GM23338 (cell line): ENCODE data around the gene PCGF2. TPM values are rescaled to one million over a fixed set of nuclear protein-coding genes. Genes with fewer than 3 reads are reported as not detected.
A peak's percentile ranks its signal among the peaks of the same experiment; 100 is the strongest.
"Not testable (repeated sequence)": the region's sequence is repeated elsewhere in the genome, so short reads cannot be mapped to it uniquely, and the experiment has no call there.

Experiments
- ATAC-seq: fragments of 200-7000 bp; cut with Tn5 transposase; 3 replicates; pipeline ENCODE4 v1.9.1; 2020
- DNase-seq: peaks from one replicate; pipeline ENCODE4 v3.0.0-alpha.2; 2015; ENCODE audit warnings: low spot score
- H2AFZ ChIP-seq: fragments of 200-600 bp; sonication (generic); 2 replicates; pipeline ENCODE4 v1.8.0; 2016; ENCODE audit warnings: antibody characterized with exemption, mild to moderate bottlenecking, moderate library complexity
- H3F3A ChIP-seq: fragments of 200-600 bp; sonication (generic); replicated peaks from 2 replicates; pipeline ENCODE4 v1.8.0; 2017; ENCODE audit warnings: antibody characterized with exemption, mixed run types, low read depth
- H3K27ac ChIP-seq: fragments of 200-600 bp; sonication (generic); 2 replicates; pipeline ENCODE4 v1.6.1; 2016; ENCODE audit warnings: low read depth
- H3K27me3 ChIP-seq: fragments of 200-600 bp; sonication (generic); 2 replicates; pipeline ENCODE4 v1.8.0; 2016; ENCODE audit warnings: mild to moderate bottlenecking, mixed run types, moderate library complexity; ENCODE audit not compliant: insufficient read depth
- H3K36me3 ChIP-seq: fragments of 200-600 bp; sonication (generic); 2 replicates; pipeline ENCODE4 v1.8.0; 2016; ENCODE audit warnings: mild to moderate bottlenecking; ENCODE audit not compliant: insufficient read depth
- H3K4me1 ChIP-seq: fragments of 200-600 bp; sonication (generic); 2 replicates; pipeline ENCODE4 v1.8.0; 2016; ENCODE audit warnings: mild to moderate bottlenecking, moderate library complexity; ENCODE audit not compliant: insufficient read depth
- H3K4me2 ChIP-seq: fragments of 200-600 bp; sonication (generic); 2 replicates; pipeline ENCODE4 v1.7.1; 2017; ENCODE audit warnings: mixed run types
- H3K4me3 ChIP-seq: fragments of 200-600 bp; sonication (generic); 2 replicates; pipeline ENCODE4 v1.6.1; 2016; ENCODE audit warnings: mixed run types
- H3K79me2 ChIP-seq: fragments of 200-600 bp; sonication (generic); replicated peaks from 2 replicates; pipeline ENCODE4 v1.8.0; 2017; ENCODE audit warnings: mild to moderate bottlenecking; ENCODE audit not compliant: insufficient read depth
- H3K9me2 ChIP-seq: fragments of 200-600 bp; sonication (generic); 2 replicates; pipeline ENCODE4 v1.8.0; 2017; ENCODE audit not compliant: insufficient read depth
- H4K20me1 ChIP-seq: fragments of 200-600 bp; sonication (generic); replicated peaks from 2 replicates; pipeline ENCODE4 v1.8.0; 2017; ENCODE audit warnings: mild to moderate bottlenecking; ENCODE audit not compliant: insufficient read depth
- H3K27ac Mint-ChIP-seq: 2 replicates; pipeline ENCODE4 v1.8.0; 2020; ENCODE audit warnings: inconsistent platforms, mild to moderate bottlenecking, moderate library complexity, mixed read lengths
- H3K27me3 Mint-ChIP-seq: 3 replicates; pipeline ENCODE4 v1.8.0; 2022; ENCODE audit warnings: low read depth, mild to moderate bottlenecking, moderate library complexity, mixed read lengths, inconsistent platforms; ENCODE audit not compliant: insufficient read depth, poor library complexity
- H3K36me3 Mint-ChIP-seq: 3 replicates; pipeline ENCODE4 v1.8.0; 2021; ENCODE audit warnings: low read depth, mild to moderate bottlenecking, inconsistent platforms, moderate library complexity, mixed read lengths
- H3K4me1 Mint-ChIP-seq: 3 replicates; pipeline ENCODE4 v1.8.0; 2020; ENCODE audit warnings: mild to moderate bottlenecking, inconsistent platforms, mixed read lengths
- H3K4me3 Mint-ChIP-seq: 3 replicates; pipeline ENCODE4 v1.8.0; 2021; ENCODE audit warnings: moderate library complexity, mild to moderate bottlenecking, inconsistent platforms, mixed read lengths
- H3K9me3 Mint-ChIP-seq: 3 replicates; pipeline ENCODE4 v1.8.0; 2020; ENCODE audit warnings: moderate library complexity, mild to moderate bottlenecking, inconsistent platforms, mixed read lengths
- ETS1 ChIP-seq: IDR thresholded peaks from 2 replicates; pipeline ENCODE4 v1.6.1; 2016; ENCODE audit warnings: antibody characterized with exemption
- EZH2 ChIP-seq: fragments of 200-600 bp; sonication (generic); IDR thresholded peaks from one replicate; pipeline ENCODE4 v1.8.0; 2017; ENCODE audit warnings: antibody characterized with exemption, mild to moderate bottlenecking, low read depth; ENCODE audit not compliant: unreplicated experiment
- JUNB ChIP-seq: IDR thresholded peaks from one replicate; pipeline ENCODE4 v1.6.1; 2016; ENCODE audit warnings: antibody characterized with exemption; ENCODE audit not compliant: unreplicated experiment
- REST ChIP-seq: IDR thresholded peaks from one replicate; pipeline ENCODE4 v1.6.1; 2018; ENCODE audit warnings: antibody characterized with exemption; ENCODE audit not compliant: unreplicated experiment
- ZNF114 ChIP-seq: fragments of 250-450 bp; sonication (Bioruptor Pico); IDR thresholded peaks from 2 replicates; pipeline ENCODE4 v1.5.0; 2020; ENCODE audit warnings: mild to moderate bottlenecking, moderate library complexity
- ZNF331 ChIP-seq: fragments of 250-450 bp; sonication (Bioruptor Pico); IDR thresholded peaks from 2 replicates; pipeline ENCODE4 v1.5.0; 2020; ENCODE audit warnings: low read depth, mild to moderate bottlenecking, moderate library complexity
- polyA plus RNA-seq: library from polyadenylated mRNA; unstranded; fragments of >200 nt; fragmentation: Nextera tagmentation; extraction: Ambion mirVana; gene quantifications from 2 replicates; pipeline ENCODE4 v1.2.1, GENCODE V29; 2016
- total RNA-seq: library from RNA; depleted of rRNA; stranded (reverse); fragments of >200 nt; shearing (Covaris generic); gene quantifications from 2 replicates; pipeline ENCODE4 v1.2.3, GENCODE V29; 2014

Gene PCGF2
- total and polyA plus RNA-seq, 2 experiments from 2014 or later, result 21.1 to 51.9 TPM

DNA sequence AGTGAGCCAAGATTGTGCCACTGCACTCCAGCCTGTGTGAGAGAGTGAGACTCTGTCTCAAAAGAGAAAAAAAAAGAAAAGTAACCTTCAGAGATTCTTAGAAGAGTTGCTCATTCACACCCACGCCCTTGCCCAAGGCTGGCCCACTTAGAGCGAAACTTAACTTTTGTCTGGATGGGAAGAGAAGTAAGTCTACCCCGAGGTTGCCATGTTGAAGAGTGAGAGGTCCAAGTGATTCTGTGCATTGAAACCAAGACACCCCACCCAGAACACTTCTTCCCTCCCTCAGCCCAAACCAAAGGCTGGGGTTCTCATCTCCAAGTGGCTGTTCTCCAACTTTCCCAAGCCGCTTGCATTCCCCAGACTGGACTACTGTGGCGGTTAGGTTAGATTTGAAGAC lies 20.4 kb downstream of the PCGF2 start:
- no peak overlapping the region for H2AFZ ChIP-seq
- no peaks in the 10 kb centered on the region for H4K20me1 ChIP-seq
- H3K4me1 ChIP-seq, result peaks cover 18% of the 10 kb centered on the region
- no peak overlapping the region for H3K4me3 ChIP-seq
- ATAC-seq, result no peak
- H3K36me3 ChIP-seq, result no peaks in the 10 kb centered on the region
- no peaks in the 10 kb centered on the region for H3K9me2 ChIP-seq
- Mint-ChIP-seq H3K9me3 (no peaks in the 10 kb centered on the region), H3K27ac (no peak overlapping the region), H3K4me3 (no peak overlapping the region; the same call in 2 of the 3 replicates), H3K27me3 (peaks cover 35% of the 10 kb centered on the region), H3K36me3 (peaks cover 2% of the 10 kb centered on the region; the same call in 1 of the 3 replicates), H3K4me1 (peaks cover 34% of the 10 kb centered on the region)
- peaks cover 22% of the 10 kb centered on the region for H3K27me3 ChIP-seq
- TF ChIP-seq EZH2, result peak; percentile 1
- no peak for TF ChIP-seq JUNB
- TF ChIP-seq ETS1, result no peak
- no peak for TF ChIP-seq ZNF114 (CRISPR knock-in tag)
- peaks cover 3% of the 10 kb centered on the region; the same call in 1 of the 2 replicates for H3F3A ChIP-seq
- no peak overlapping the region for H3K4me2 ChIP-seq
- no peaks in the 10 kb centered on the region for H3K79me2 ChIP-seq
- no peak for DNase-seq
- H3K27ac ChIP-seq, result no peak overlapping the region

- H3K36me3 Mint-ChIP-seq, H3K9me3 Mint-ChIP-seq, H3K9me2 ChIP-seq, H2AFZ ChIP-seq, H4K20me1 ChIP-seq, DNase-seq, H3F3A ChIP-seq, H3K27ac Mint-ChIP-seq, H3K4me2 ChIP-seq, H3K4me3 Mint-ChIP-seq, H3K4me3 ChIP-seq, ATAC-seq, H3K79me2 ChIP-seq, H3K36me3 ChIP-seq, H3K27ac ChIP-seq: not testable (repeated sequence)
- Histone ChIP-seq H3K27me3 (peaks cover 28% of the 10 kb centered on the region), H3K4me1 (peaks cover 17% of the 10 kb centered on the region)
- peaks cover 35% of the 10 kb centered on the region for H3K27me3 Mint-ChIP-seq
- H3K4me1 Mint-ChIP-seq, result peaks cover 33% of the 10 kb centered on the region
Measured at GRCh38 chr17:38726145-38726544, 22.0 kb downstream of the PCGF2 start.

GRCh38 chr17:38725066-38725465 lies 23.1 kb downstream of the PCGF2 start:
- no peaks in the 10 kb centered on the region for H3K36me3 Mint-ChIP-seq
- Histone ChIP-seq H3K27ac (no peak overlapping the region), H3K9me2 (no peaks in the 10 kb centered on the region), H3F3A (peaks cover 5% of the 10 kb centered on the region), H3K4me2 (no peak overlapping the region), H3K4me3 (no peak overlapping the region), H3K36me3 (no peaks in the 10 kb centered on the region), H2AFZ (no peak overlapping the region), H3K4me1 (peaks cover 16% of the 10 kb centered on the region), H4K20me1 (no peaks in the 10 kb centered on the region), H3K79me2 (no peaks in the 10 kb centered on the region), H3K27me3 (peaks cover 38% of the 10 kb centered on the region)
- peaks cover 36% of the 10 kb centered on the region for H3K27me3 Mint-ChIP-seq
- TF ChIP-seq ETS1, result no peak
- no peak for TF ChIP-seq JUNB
- no peak for TF ChIP-seq REST
- TF ChIP-seq ZNF331, result no peak
- ATAC-seq (no peak), DNase-seq (no peak)
- no peak overlapping the region for H3K27ac Mint-ChIP-seq
- no peaks in the 10 kb centered on the region for H3K9me3 Mint-ChIP-seq
- H3K4me3 Mint-ChIP-seq, result no peak overlapping the region
- H3K4me1 Mint-ChIP-seq, result peaks cover 39% of the 10 kb centered on the region
